ENCODE measurements around the gene SYNJ2BP.

SYNJ2BP gene

DNA sequence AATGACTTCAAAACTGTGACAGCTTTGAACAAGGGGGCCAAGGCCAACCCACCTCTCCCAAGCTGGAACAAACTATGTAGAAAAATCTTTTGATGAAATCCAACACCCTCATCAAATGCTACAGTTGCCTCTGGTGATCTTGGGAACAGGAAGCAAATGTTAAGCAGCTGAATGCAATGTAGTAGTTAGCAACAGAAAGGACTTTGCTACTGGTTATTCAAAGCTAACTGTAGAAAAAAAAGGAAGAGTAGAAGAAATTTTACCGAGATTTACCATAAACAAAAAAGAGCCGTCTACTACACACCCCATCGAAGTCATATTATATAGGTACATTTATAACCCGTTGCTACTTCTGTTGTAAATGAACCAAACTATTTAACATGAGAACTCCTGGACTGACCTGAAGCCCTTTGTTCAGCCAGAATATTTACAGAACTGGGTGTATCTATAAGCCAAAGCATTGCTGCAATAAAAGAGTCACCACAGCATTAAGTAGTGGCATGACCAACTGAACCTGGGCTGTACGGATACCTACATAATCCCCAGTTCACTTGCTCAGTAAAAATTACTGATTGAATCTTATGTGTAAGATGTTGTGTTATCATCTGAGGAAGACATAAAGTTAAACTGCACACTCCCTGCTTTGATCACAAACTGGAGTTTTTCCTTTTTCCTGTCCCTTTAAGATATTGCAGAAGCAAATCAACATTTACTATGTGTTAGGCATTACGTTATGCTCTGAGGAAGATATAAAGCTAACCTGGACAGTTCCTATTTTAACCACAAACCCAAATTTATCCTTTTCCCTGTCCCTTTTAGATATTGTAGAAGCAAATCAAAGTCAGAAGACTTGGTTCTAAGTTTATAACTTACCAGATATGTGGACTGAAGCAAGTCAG, 25.1 kb downstream of the SYNJ2BP start:
- no peak for DNase-seq (ENCODE audit: low read depth)

DNA sequence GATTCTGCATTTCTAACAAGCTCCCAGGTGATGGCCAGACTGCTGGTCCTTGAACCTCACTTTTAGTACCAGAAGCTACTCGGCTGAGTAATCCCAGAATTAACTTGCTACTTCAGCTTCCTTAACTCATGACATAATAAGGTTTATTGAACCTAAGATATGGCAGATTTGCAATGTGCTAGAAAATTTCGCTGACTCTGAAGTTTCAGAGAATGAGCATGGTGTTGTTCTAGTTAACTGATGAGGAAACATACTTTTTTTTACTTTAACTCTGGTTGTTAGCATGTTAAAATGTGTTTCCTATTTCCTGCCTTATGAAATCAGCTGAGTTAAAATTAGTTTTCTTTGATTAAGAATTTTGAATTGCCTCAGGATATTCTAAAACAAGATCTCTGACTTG, 34.4 kb downstream of the SYNJ2BP start:
- DNase-seq (ENCODE audit: low read depth) = no peak

DNA sequence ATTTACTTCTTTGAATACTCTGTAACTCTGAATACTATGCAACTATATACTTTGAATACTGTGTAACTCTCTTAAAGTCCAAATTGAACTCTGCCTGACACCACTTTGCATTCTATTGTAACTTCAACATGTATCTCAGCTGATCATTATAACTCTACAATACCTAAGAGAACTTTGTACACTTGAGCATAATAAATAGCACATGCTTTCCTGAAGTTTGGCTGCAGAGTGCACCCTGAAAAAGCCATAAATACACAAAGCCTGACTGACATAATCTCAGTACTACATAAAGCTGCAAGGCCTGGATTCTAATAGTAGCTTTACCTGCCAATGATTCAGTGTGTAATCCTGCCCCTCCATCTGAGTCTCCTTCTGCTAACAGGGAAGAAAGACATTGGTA, 36.1 kb downstream of the SYNJ2BP start:
- no peak for DNase-seq (ENCODE audit: low read depth)

DNA sequence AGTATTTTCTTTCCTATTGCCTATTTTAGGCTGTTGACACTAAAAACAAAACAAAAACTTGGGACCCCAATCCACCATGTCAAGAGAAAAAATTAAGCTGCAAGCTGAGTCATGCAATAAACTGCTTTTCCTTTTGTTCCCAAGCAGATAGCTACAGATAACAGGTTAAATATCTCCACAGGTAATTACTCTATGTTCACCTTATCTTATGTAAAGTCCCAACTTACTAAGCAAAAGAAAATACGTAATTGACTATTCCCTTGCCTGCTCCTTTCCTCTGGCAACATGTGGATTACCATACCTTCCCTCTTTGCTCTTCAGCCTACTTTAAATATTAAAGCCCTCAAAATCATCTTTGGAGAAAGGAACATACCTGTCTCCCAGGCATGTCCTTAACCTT, 38.2 kb downstream of the SYNJ2BP start:
- no peak for DNase-seq (ENCODE audit: low read depth)

Data from T follicular helper cell (primary cell).